H9 (cell line): ENCODE measurements around the gene RHOJ. TPM values are rescaled to one million over a fixed set of nuclear protein-coding genes. Genes with fewer than 3 reads are reported as not detected.

Source experiments
- DNase-seq: peaks from one replicate; pipeline ENCODE4 v3.0.0-alpha.2; 2017
- H2AFZ ChIP-seq: one replicate; pipeline ENCODE4 v1.6.1; 2013; ENCODE audit warnings: mild to moderate bottlenecking, low read length, control low read depth, moderate library complexity
- H2AK5ac ChIP-seq: 2 replicates; pipeline ENCODE4 v1.6.1; 2013; ENCODE audit warnings: low read length, control low read depth, mixed read lengths; ENCODE audit not compliant: insufficient read length
- H2BK120ac ChIP-seq: one replicate; pipeline ENCODE4 v1.6.1; 2013; ENCODE audit warnings: low read depth, mild to moderate bottlenecking, low read length, control low read depth, inconsistent platforms; ENCODE audit not compliant: poor library complexity, severe bottlenecking
- H2BK12ac ChIP-seq: 2 replicates; pipeline ENCODE4 v1.6.1; 2013; ENCODE audit warnings: low read length, control low read depth, mixed read lengths, low read depth; ENCODE audit not compliant: insufficient read length
- H2BK15ac ChIP-seq: 2 replicates; pipeline ENCODE4 v1.6.1; 2013; ENCODE audit warnings: low read depth, low read length, control low read depth
- H2BK20ac ChIP-seq: one replicate; pipeline ENCODE4 v1.6.1; 2013; ENCODE audit warnings: low read depth, mild to moderate bottlenecking, low read length, control low read depth, inconsistent platforms; ENCODE audit not compliant: poor library complexity, severe bottlenecking
- H2BK5ac ChIP-seq: 2 replicates; pipeline ENCODE4 v1.6.1; 2013; ENCODE audit warnings: low read length, control low read depth, mixed read lengths; ENCODE audit not compliant: insufficient read length
- H3K14ac ChIP-seq: 2 replicates; pipeline ENCODE4 v1.6.1; 2013; ENCODE audit warnings: low read length, control low read depth; ENCODE audit not compliant: insufficient read depth
- H3K18ac ChIP-seq: 2 replicates; pipeline ENCODE4 v1.6.1; 2013; ENCODE audit warnings: low read depth, mild to moderate bottlenecking, mixed read lengths, low read length, control low read depth; ENCODE audit not compliant: insufficient read length
- H3K23ac ChIP-seq: 2 replicates; pipeline ENCODE4 v1.6.1; 2013; ENCODE audit warnings: low read length, control low read depth, mixed read lengths, low read depth; ENCODE audit not compliant: insufficient read length
- H3K23me2 ChIP-seq: 2 replicates; pipeline ENCODE4 v1.6.1; 2013; ENCODE audit warnings: low read depth, mild to moderate bottlenecking, mixed read lengths, low read length, control low read depth; ENCODE audit not compliant: insufficient read length, poor library complexity, severe bottlenecking
- H3K27ac ChIP-seq: 2 replicates; pipeline ENCODE4 v1.5.1; 2013; ENCODE audit warnings: low read length, control low read depth, mixed read lengths, low read depth; ENCODE audit not compliant: insufficient read length
- H3K27me3 ChIP-seq: 2 replicates; pipeline ENCODE4 v1.6.1; 2013; ENCODE audit warnings: low read length, control low read depth, inconsistent platforms; ENCODE audit not compliant: insufficient read depth
- H3K4ac ChIP-seq: 2 replicates; pipeline ENCODE4 v1.6.1; 2013; ENCODE audit warnings: low read depth, mild to moderate bottlenecking, control low read depth, inconsistent platforms, low read length, moderate library complexity
- H3K4me1 ChIP-seq: 2 replicates; pipeline ENCODE4 v1.6.1; 2013; ENCODE audit warnings: low read length, control low read depth, inconsistent platforms; ENCODE audit not compliant: insufficient read depth
- H3K4me2 ChIP-seq: 2 replicates; pipeline ENCODE4 v1.6.1; 2013; ENCODE audit warnings: low read length, control low read depth, mixed read lengths; ENCODE audit not compliant: insufficient read length, insufficient read depth
- H3K56ac ChIP-seq: 2 replicates; pipeline ENCODE4 v1.6.1; 2013; ENCODE audit warnings: low read depth, mild to moderate bottlenecking, mixed read lengths, low read length, control low read depth; ENCODE audit not compliant: insufficient read length
- H3K79me1 ChIP-seq: 2 replicates; pipeline ENCODE4 v1.6.1; 2013; ENCODE audit warnings: low read depth, mild to moderate bottlenecking, moderate library complexity, low read length, control low read depth, inconsistent platforms; ENCODE audit not compliant: insufficient read depth, poor library complexity, severe bottlenecking
- H3K79me2 ChIP-seq: 2 replicates; pipeline ENCODE4 v1.6.1; 2013; ENCODE audit warnings: low read length, control low read depth, inconsistent platforms; ENCODE audit not compliant: insufficient read depth
- H3K9ac ChIP-seq: 2 replicates; pipeline ENCODE4 v1.6.1; 2013; ENCODE audit warnings: low read length, control low read depth, mixed read lengths; ENCODE audit not compliant: insufficient read length; ENCODE audit errors: extremely low read depth
- H3K9me3 ChIP-seq: one replicate; pipeline ENCODE4 v1.6.1; 2013; ENCODE audit warnings: low read depth, low read length, inconsistent platforms; ENCODE audit not compliant: control insufficient read depth
- H3T11ph ChIP-seq: one replicate; pipeline ENCODE4 v1.6.1; 2013; ENCODE audit warnings: mild to moderate bottlenecking, low read length, control low read depth, inconsistent platforms
- H4K20me1 ChIP-seq: one replicate; pipeline ENCODE4 v1.6.1; 2013; ENCODE audit not compliant: control insufficient read depth, insufficient read length, insufficient read depth
- H4K5ac ChIP-seq: 2 replicates; pipeline ENCODE4 v1.6.1; 2013; ENCODE audit warnings: low read depth, mild to moderate bottlenecking, mixed read lengths, low read length, control low read depth; ENCODE audit not compliant: insufficient read length
- H4K8ac ChIP-seq: replicated peaks from 2 replicates; pipeline ENCODE4 v1.6.1; 2013; ENCODE audit warnings: low read length, control low read depth, mixed read lengths, low read depth; ENCODE audit not compliant: insufficient read length
- H4K91ac ChIP-seq: 2 replicates; pipeline ENCODE4 v1.6.1; 2013; ENCODE audit warnings: low read depth, mild to moderate bottlenecking, moderate library complexity, mixed read lengths, low read length, control low read depth; ENCODE audit not compliant: insufficient read length
- H3K27ac Mint-ChIP-seq, 3 experiments: 2 replicates in 2 of 3; 3 replicates in 1 of 3; pipeline ENCODE4 v1.8.0; 2020 to 2021; ENCODE audit warnings: mixed read lengths in 3 of 3, mild to moderate bottlenecking in 1 of 3, moderate library complexity in 1 of 3
- H3K27me3 Mint-ChIP-seq: 2 replicates; pipeline ENCODE4 v1.8.0; 2021; ENCODE audit warnings: low read depth, mild to moderate bottlenecking, moderate library complexity, mixed read lengths
- H3K36me3 Mint-ChIP-seq, 3 experiments: 2 replicates in 2 of 3; 3 replicates in 1 of 3; pipeline ENCODE4 v1.8.0; 2020 to 2021; ENCODE audit warnings: low read depth in 3 of 3, mixed read lengths in 3 of 3; ENCODE audit not compliant: insufficient read depth in 1 of 3
- H3K4me1 Mint-ChIP-seq, 2 experiments: 2 replicates each; pipeline ENCODE4 v1.8.0; 2020; ENCODE audit warnings: mixed read lengths in 2 of 2
- H3K4me3 Mint-ChIP-seq, 2 experiments: 2 replicates in 1 of 2; 3 replicates in 1 of 2; pipeline ENCODE4 v1.8.0; 2020 to 2021; ENCODE audit warnings: mild to moderate bottlenecking in 2 of 2, mixed read lengths in 2 of 2, moderate library complexity in 1 of 2
- H3K9me3 Mint-ChIP-seq, 2 experiments: 2 replicates in 1 of 2; 3 replicates in 1 of 2; pipeline ENCODE4 v1.8.0; 2020; ENCODE audit warnings: mild to moderate bottlenecking in 2 of 2, mixed read lengths in 2 of 2, moderate library complexity in 1 of 2
- CTCF ChIP-seq: fragments of 200-600 bp; sonication (generic); conservative IDR thresholded peaks from 3 replicates; pipeline ENCODE4 v1.8.0; 2021; ENCODE audit warnings: antibody characterized with exemption, mild to moderate bottlenecking
- WGBS: extraction: QIAGEN DNeasy Blood & Tissue Kit; methylation state at CpG from one replicate; pipeline ENCODE4 v1.1.7; 2013; ENCODE audit warnings: missing lambda C conversion rate, low lambda C conversion rate, mixed read lengths; ENCODE audit not compliant: insufficient read length; ENCODE audit errors: extremely low coverage; 5-methylcytosine and 5-hydroxymethylcytosine counted together
- total RNA-seq: library from RNA; stranded (reverse); gene quantifications from 2 replicates; pipeline ENCODE4 v1.2.1, GENCODE V29; 2021

Gene RHOJ
- total RNA-seq, 1 experiment from 2014 or later: not detected

GRCh38 chr14:63296060-63296563 lies 91.9 kb downstream of the RHOJ start:
- Histone ChIP-seq H3K23me2 (no peaks in the 10 kb centered on the region), H3K27ac (no peak overlapping the region), H3K79me2 (no peaks in the 10 kb centered on the region), H2BK120ac (no peak overlapping the region), H4K20me1 (no peaks in the 10 kb centered on the region), H2BK12ac (no peak overlapping the region), H2AFZ (no peak overlapping the region), H2BK15ac (no peak overlapping the region), H3T11ph (no peak overlapping the region), H2BK20ac (no peak overlapping the region), H3K4ac (no peak overlapping the region), H4K5ac (no peak overlapping the region), H3K9me3 (no peaks in the 10 kb centered on the region), H3K18ac (no peak overlapping the region), H2BK5ac (no peak overlapping the region), H4K8ac (no peak overlapping the region), H3K79me1 (no peaks in the 10 kb centered on the region), H3K56ac (no peak overlapping the region), H2AK5ac (no peak overlapping the region), H3K23ac (no peak overlapping the region), H3K14ac (no peak overlapping the region), H3K4me2 (no peak overlapping the region), H4K91ac (no peak overlapping the region), H3K9ac (no peak overlapping the region), H3K4me1 (no peaks in the 10 kb centered on the region), H3K27me3 (no peaks in the 10 kb centered on the region)
- H3K27ac Mint-ChIP-seq: no peak overlapping the region
- no CpG with 5 or more reads among the region's 6 CpGs for WGBS
- H3K4me1 Mint-ChIP-seq: peaks cover 15 to 19% of the 10 kb centered on the region in 2 experiments
- no peaks in the 10 kb centered on the region for H3K27me3 Mint-ChIP-seq
- H3K9me3 Mint-ChIP-seq: no peaks in the 10 kb centered on the region
- no peaks in the 10 kb centered on the region for H3K36me3 Mint-ChIP-seq
- no peak for TF ChIP-seq CTCF
- DNase-seq: no peak
- no peak overlapping the region for H3K4me3 Mint-ChIP-seq
